HCT116 (cell line): ENCODE results near the gene GNPTG.

Experiments
- EZH2phosphoT487 ChIP-seq: fragments of 200-600 bp; IDR thresholded peaks from 2 replicates; pipeline ENCODE4 v1.6.1; 2018; ENCODE audit warnings: antibody characterized with exemption, borderline replicate concordance
- POLR2A ChIP-seq: IDR thresholded peaks from 2 replicates; pipeline ENCODE4 v1.7.0; 2011; ENCODE audit warnings: borderline replicate concordance; ENCODE audit not compliant: insufficient read depth, insufficient read length; ENCODE audit errors: extremely low read depth
- POLR2AphosphoS5 ChIP-seq: IDR thresholded peaks from 2 replicates; pipeline ENCODE4 v1.6.1; 2011; ENCODE audit warnings: mild to moderate bottlenecking, low read depth, low read length, moderate library complexity
- TF ChIP-seq, protein P1 (sequence below), 3 experiments: fragments of 200-600 bp in 1 of 3; sonication (generic) in 1 of 3; IDR thresholded peaks in 2 of 3; conservative IDR thresholded peaks in 1 of 3; 2 replicates each; pipeline ENCODE4 v1.5.1; 2012 to 2017; ENCODE audit warnings: low read depth in 2 of 3, low read length in 2 of 3, antibody characterized with exemption in 1 of 3, borderline replicate concordance in 1 of 3, control low read depth in 1 of 3, mild to moderate bottlenecking in 1 of 3, mixed read lengths in 1 of 3, mixed run types in 1 of 3, moderate library complexity in 1 of 3; ENCODE audit not compliant: insufficient read depth in 1 of 3

- TF ChIP-seq, protein P1, sequence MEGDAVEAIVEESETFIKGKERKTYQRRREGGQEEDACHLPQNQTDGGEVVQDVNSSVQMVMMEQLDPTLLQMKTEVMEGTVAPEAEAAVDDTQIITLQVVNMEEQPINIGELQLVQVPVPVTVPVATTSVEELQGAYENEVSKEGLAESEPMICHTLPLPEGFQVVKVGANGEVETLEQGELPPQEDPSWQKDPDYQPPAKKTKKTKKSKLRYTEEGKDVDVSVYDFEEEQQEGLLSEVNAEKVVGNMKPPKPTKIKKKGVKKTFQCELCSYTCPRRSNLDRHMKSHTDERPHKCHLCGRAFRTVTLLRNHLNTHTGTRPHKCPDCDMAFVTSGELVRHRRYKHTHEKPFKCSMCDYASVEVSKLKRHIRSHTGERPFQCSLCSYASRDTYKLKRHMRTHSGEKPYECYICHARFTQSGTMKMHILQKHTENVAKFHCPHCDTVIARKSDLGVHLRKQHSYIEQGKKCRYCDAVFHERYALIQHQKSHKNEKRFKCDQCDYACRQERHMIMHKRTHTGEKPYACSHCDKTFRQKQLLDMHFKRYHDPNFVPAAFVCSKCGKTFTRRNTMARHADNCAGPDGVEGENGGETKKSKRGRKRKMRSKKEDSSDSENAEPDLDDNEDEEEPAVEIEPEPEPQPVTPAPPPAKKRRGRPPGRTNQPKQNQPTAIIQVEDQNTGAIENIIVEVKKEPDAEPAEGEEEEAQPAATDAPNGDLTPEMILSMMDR (IDR thresholded peaks at IDR 0.05 in 2 of 3, conservative IDR thresholded peaks at IDR 0.05 in 1 of 3; ENCODE audit: borderline replicate concordance in 1 of 3, insufficient read depth in 1 of 3, low read depth in 2 of 3, low read length in 2 of 3) = no peak
- TF ChIP-seq POLR2A (no peak), EZH2phosphoT487 (no peak), POLR2AphosphoS5 (no peak)
Measured at GRCh38 chr16:1316033-1316405, 35.7 kb upstream of the GNPTG start.
